NB4 (cell line): ENCODE data around the gene CFAP45.

Source experiments
- MYC ChIP-seq: IDR thresholded peaks from 2 replicates; pipeline ENCODE4 v1.6.1; 2011; ENCODE audit warnings: low read depth, low read length
- POLR2A ChIP-seq: IDR thresholded peaks from 2 replicates; pipeline ENCODE4 v1.6.1; 2011; ENCODE audit warnings: mild to moderate bottlenecking; ENCODE audit not compliant: insufficient read length; ENCODE audit errors: extremely low read depth
- TF ChIP-seq, protein P1 (sequence below): IDR thresholded peaks from one replicate; pipeline ENCODE4 v1.5.1; 2012; ENCODE audit warnings: low read depth, low read length

DNA sequence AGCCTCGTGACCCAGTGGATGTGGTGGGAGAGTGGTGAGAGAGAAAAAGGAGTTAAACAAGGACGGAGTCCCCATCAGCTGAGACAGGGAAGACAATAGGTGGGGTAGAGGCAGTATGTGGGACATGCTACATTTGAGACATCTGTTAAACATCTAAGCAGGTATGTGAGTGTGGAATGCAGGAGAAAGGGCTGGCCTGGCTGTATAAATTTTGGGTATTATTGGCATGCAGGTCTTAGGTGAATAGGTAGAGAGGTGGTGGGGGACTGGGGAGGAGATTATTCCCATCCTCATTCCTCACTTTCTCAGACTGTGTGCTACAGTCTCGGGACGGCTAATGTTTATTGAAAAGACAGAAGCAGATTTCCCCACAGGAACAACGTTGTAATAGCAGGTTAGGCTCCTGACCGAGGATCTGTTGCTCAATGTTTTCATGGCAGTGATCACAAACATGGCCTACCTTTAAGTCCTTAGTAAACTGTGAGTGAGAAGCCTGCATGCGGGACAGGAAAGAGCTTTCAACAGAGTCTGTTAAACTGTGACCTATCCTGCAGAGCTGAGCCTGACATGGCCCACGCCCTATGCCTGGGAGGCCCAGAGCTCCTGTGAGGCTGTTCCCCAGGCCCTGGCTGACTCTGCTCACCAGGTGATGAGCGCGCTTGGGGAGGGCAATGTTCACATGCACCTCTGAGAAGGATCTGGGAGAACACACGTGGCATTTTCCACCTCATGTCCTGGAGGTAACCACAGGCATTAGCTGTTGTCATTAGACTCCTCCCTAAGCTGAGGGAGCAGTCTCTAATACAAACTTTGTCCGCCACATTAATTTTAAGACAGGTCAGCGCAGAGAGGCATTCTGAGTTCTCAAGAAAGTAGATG, 54.0 kb downstream of the CFAP45 start:
- TF ChIP-seq MYC (no peak), POLR2A (no peak)
- TF ChIP-seq, protein P1, sequence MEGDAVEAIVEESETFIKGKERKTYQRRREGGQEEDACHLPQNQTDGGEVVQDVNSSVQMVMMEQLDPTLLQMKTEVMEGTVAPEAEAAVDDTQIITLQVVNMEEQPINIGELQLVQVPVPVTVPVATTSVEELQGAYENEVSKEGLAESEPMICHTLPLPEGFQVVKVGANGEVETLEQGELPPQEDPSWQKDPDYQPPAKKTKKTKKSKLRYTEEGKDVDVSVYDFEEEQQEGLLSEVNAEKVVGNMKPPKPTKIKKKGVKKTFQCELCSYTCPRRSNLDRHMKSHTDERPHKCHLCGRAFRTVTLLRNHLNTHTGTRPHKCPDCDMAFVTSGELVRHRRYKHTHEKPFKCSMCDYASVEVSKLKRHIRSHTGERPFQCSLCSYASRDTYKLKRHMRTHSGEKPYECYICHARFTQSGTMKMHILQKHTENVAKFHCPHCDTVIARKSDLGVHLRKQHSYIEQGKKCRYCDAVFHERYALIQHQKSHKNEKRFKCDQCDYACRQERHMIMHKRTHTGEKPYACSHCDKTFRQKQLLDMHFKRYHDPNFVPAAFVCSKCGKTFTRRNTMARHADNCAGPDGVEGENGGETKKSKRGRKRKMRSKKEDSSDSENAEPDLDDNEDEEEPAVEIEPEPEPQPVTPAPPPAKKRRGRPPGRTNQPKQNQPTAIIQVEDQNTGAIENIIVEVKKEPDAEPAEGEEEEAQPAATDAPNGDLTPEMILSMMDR: no peak
